ENCODE data around the gene AURKAIP1. TPM values are rescaled to one million over a fixed set of nuclear protein-coding genes. Genes with fewer than 3 reads are reported as not detected.

Gene AURKAIP1
- total and polyA plus RNA-seq, 2 of the 4 experiments (the other 2 are of a cell fraction), result 45.7 to 107 TPM

- no peak for TF ChIP-seq CTCF (conservative IDR thresholded peaks at IDR 0.05; ENCODE audit: low read depth, low read length)
These were observed 23.2 kb downstream of the AURKAIP1 start (continued) for GRCh38 chr1:1351511-1352427.
